GM18508 (cell line): ENCODE data around the gene RCAN3.
"Not testable (repeated sequence)": the region's sequence is repeated elsewhere in the genome, so short reads cannot be mapped to it uniquely, and the experiment has no call there.

Source experiments
- ATAC-seq: cut with Tn5 transposase; IDR thresholded peaks from one replicate; pipeline ENCODE4 v1.9.1; 2021; ENCODE audit warnings: moderate number of reproducible peaks; ENCODE audit not compliant: insufficient read depth, unreplicated experiment

The RCAN3 gene

GRCh38 chr1:24502709-24503058 is at the start of gene RCAN3:
TSS of gene RCAN3 (plus strand) at chr1:24502836. CDS start at chr1:24514373, 11,537 bp downstream.
- ATAC-seq: no peak

GRCh38 chr1:24452922-24453485 is 49.6 kb upstream of the RCAN3 start:
- no peak for ATAC-seq

- no peak for ATAC-seq
These were observed 48.0 kb upstream of the RCAN3 start for GRCh38 chr1:24454673-24455072.

- ATAC-seq: no peak
These were observed 47.4 kb upstream of the RCAN3 start for GRCh38 chr1:24455272-24455671.

- no peak for ATAC-seq
These were observed 44.8 kb upstream of the RCAN3 start for GRCh38 chr1:24457866-24458265.

GRCh38 chr1:24459551-24460266 is 42.9 kb upstream of the RCAN3 start:
- no peak for ATAC-seq

GRCh38 chr1:24462128-24462527 is 40.5 kb upstream of the RCAN3 start:
- not testable (repeated sequence) for ATAC-seq

- no peak for ATAC-seq
These were observed 38.6 kb upstream of the RCAN3 start for GRCh38 chr1:24463776-24464735.

GRCh38 chr1:24465099-24465498 is 37.5 kb upstream of the RCAN3 start:
- ATAC-seq: no peak

- no peak for ATAC-seq
These were observed 37.0 kb upstream of the RCAN3 start for GRCh38 chr1:24465638-24466037.

GRCh38 chr1:24468685-24469316 is 33.8 kb upstream of the RCAN3 start:
- ATAC-seq: no peak

GRCh38 chr1:24470592-24470991 is 32.0 kb upstream of the RCAN3 start:
- ATAC-seq: no peak

- ATAC-seq: no peak
These were observed 29.9 kb upstream of the RCAN3 start for GRCh38 chr1:24472527-24473251.

GRCh38 chr1:24474193-24474592 is 28.4 kb upstream of the RCAN3 start:
- no peak for ATAC-seq

GRCh38 chr1:24475700-24476099 is 26.9 kb upstream of the RCAN3 start:
- no peak for ATAC-seq

- ATAC-seq: no peak
These were observed 26.1 kb upstream of the RCAN3 start for GRCh38 chr1:24476571-24476970.

- no peak for ATAC-seq
These were observed 25.3 kb upstream of the RCAN3 start for GRCh38 chr1:24477309-24477708.

- no peak for ATAC-seq
These were observed 21.5 kb upstream of the RCAN3 start for GRCh38 chr1:24481101-24481500.

- no peak for ATAC-seq
These were observed 20.6 kb upstream of the RCAN3 start for GRCh38 chr1:24481843-24482610.
